DOHH2 (cell line): ENCODE measurements around the gene CCKAR.

Experiments used
- EZH2phosphoT487 ChIP-seq: fragments of 200-600 bp; sonication (generic); IDR thresholded peaks from 2 replicates; pipeline ENCODE4 v1.6.1; 2017; ENCODE audit warnings: borderline replicate concordance, mild to moderate bottlenecking, antibody characterized with exemption, low read length, moderate library complexity, mixed read lengths
- TF ChIP-seq, protein P1 (sequence below): fragments of 200-600 bp; sonication (generic); IDR thresholded peaks from one replicate; pipeline ENCODE4 v1.5.1; 2014; ENCODE audit warnings: antibody characterized with exemption, mild to moderate bottlenecking, low read depth, low read length; ENCODE audit not compliant: poor library complexity, severe bottlenecking

DNA sequence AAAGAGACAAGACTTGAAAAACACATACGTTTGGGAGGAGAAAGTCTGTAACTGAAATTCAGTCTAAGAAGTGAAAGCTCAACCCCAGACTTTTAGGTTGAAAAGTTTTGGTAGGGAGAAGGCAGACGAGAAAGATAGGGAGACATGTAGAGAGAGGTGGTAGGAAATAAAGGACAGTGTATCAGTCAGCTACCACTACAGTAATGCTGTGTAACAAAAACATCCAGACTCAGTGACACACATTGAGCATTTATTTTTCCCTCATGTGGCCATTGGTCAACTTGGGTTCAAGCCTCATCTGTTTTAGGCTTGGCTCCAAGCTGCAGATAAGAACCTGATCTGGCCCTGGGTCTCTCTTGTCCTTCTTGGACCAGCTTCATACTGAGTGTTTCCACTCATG, 26.9 kb downstream of the CCKAR start:
- TF ChIP-seq, protein P1, sequence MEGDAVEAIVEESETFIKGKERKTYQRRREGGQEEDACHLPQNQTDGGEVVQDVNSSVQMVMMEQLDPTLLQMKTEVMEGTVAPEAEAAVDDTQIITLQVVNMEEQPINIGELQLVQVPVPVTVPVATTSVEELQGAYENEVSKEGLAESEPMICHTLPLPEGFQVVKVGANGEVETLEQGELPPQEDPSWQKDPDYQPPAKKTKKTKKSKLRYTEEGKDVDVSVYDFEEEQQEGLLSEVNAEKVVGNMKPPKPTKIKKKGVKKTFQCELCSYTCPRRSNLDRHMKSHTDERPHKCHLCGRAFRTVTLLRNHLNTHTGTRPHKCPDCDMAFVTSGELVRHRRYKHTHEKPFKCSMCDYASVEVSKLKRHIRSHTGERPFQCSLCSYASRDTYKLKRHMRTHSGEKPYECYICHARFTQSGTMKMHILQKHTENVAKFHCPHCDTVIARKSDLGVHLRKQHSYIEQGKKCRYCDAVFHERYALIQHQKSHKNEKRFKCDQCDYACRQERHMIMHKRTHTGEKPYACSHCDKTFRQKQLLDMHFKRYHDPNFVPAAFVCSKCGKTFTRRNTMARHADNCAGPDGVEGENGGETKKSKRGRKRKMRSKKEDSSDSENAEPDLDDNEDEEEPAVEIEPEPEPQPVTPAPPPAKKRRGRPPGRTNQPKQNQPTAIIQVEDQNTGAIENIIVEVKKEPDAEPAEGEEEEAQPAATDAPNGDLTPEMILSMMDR = no peak
- TF ChIP-seq EZH2phosphoT487 = no peak
